Endothelial cell of umbilical vein (primary cell): ENCODE results near the gene SPATA3. TPM values are rescaled to one million over a fixed set of nuclear protein-coding genes. Genes with fewer than 3 reads are reported as not detected.

Source experiments
- BruUV-seq: library from RNA; stranded (reverse); fragments of 400-500 nt; replicated peaks from 2 replicates; lab custom pipeline; 2021; lab: Mats Ljungman, UMichigan
- CTCF ChIA-PET: fragments of 300-600, 350-600 bp; sonication (Branson Sonifier 250); formaldehyde crosslinking; loops from one replicate; lab custom pipeline; 2021; ENCODE audit warnings: antibody characterized with exemption, inconsistent platforms; lab: Charles Lee
- POLR2A ChIA-PET: fragments of 300-600, 350-600 bp; sonication (Branson Sonifier 250); formaldehyde crosslinking; loops from one replicate; lab custom pipeline; 2021; ENCODE audit warnings: antibody characterized with exemption, inconsistent platforms; lab: Charles Lee
- DNase-seq: peaks from one replicate; pipeline ENCODE4 v3.0.0-alpha.2; 2011; ENCODE audit warnings: low read depth, low spot score
- FAIRE-seq: peaks from 2 replicates; lab custom pipeline; 2011; peaks lifted over from hg19 to GRCh38; lab: Jason Lieb, UNC
- H2AFZ ChIP-seq: 2 replicates; pipeline ENCODE4 v1.6.0; 2012; ENCODE audit warnings: low read depth, low read length, control low read depth, inconsistent platforms
- H3K27ac ChIP-seq: 2 replicates; pipeline ENCODE4 v1.5.1; 2011; ENCODE audit warnings: low read depth, mild to moderate bottlenecking, control low read depth, low read length, moderate library complexity; ENCODE audit not compliant: insufficient read depth
- H3K27me3 ChIP-seq, 2 experiments: 2 replicates each; pipeline versions ENCODE4 v1.6.0 to v1.6.1; 2011; ENCODE audit warnings: low read length in 2 of 2, mixed read lengths in 1 of 2; ENCODE audit not compliant: control insufficient read depth in 2 of 2, insufficient read depth in 2 of 2
- H3K36me3 ChIP-seq, 2 experiments: 2 replicates in 1 of 2; 3 replicates in 1 of 2; pipeline ENCODE4 v1.5.1; 2011; ENCODE audit warnings: low read length in 2 of 2, mild to moderate bottlenecking in 1 of 2, moderate library complexity in 1 of 2; ENCODE audit not compliant: control insufficient read depth in 2 of 2, insufficient read depth in 2 of 2; ENCODE audit errors: extremely low read depth in 1 of 2
- H3K4me1 ChIP-seq: 3 replicates; pipeline ENCODE4 v1.5.1; 2011; ENCODE audit warnings: mild to moderate bottlenecking, low read length; ENCODE audit not compliant: control insufficient read depth, insufficient read depth; ENCODE audit errors: extremely low read depth
- H3K4me2 ChIP-seq: 2 replicates; pipeline ENCODE4 v1.6.1; 2011; ENCODE audit warnings: low read length, control low read depth, mixed read lengths; ENCODE audit not compliant: insufficient read depth
- H3K4me3 ChIP-seq, 3 experiments: fragments of 200-600 bp in 1 of 3; sonication (generic), shearing (Covaris generic) in 1 of 3; replicated peaks in 1 of 3; 2 replicates each; pipeline ENCODE4 v1.5.1; 2011 to 2016; ENCODE audit warnings: control low read depth in 3 of 3, low read length in 3 of 3, mild to moderate bottlenecking in 2 of 3, inconsistent platforms in 1 of 3, low read depth in 1 of 3, moderate library complexity in 1 of 3; ENCODE audit not compliant: insufficient read depth in 1 of 3
- H3K79me2 ChIP-seq: 2 replicates; pipeline ENCODE4 v1.6.0; 2012; ENCODE audit warnings: low read length, inconsistent platforms; ENCODE audit not compliant: control insufficient read depth, insufficient read depth
- H3K9ac ChIP-seq: replicated peaks from 2 replicates; pipeline ENCODE3; 2011; ENCODE audit warnings: low read length, control low read depth; ENCODE audit not compliant: insufficient read depth; ENCODE audit errors: extremely low read depth
- H3K9me1 ChIP-seq: replicated peaks from 3 replicates; pipeline ENCODE4 v1.6.0; 2011; ENCODE audit warnings: mild to moderate bottlenecking, low read length; ENCODE audit not compliant: control insufficient read depth, insufficient read depth; ENCODE audit errors: extremely low read depth
- H3K9me3 ChIP-seq: replicated peaks from 2 replicates; pipeline ENCODE4 v1.5.1; 2012; ENCODE audit warnings: low read length, inconsistent platforms; ENCODE audit not compliant: control insufficient read depth, insufficient read depth
- H4K20me1 ChIP-seq: replicated peaks from 2 replicates; pipeline ENCODE3; 2011; ENCODE audit warnings: mild to moderate bottlenecking, low read length; ENCODE audit not compliant: control insufficient read depth, insufficient read depth; ENCODE audit errors: extremely low read depth
- CTCF ChIP-seq, 2 donors: IDR thresholded peaks; 1 replicate in 1 of 2; 2 replicates in 1 of 2; pipeline ENCODE4 v1.5.1; 2011; ENCODE audit warnings: low read length in 2 of 2, mild to moderate bottlenecking in 2 of 2, moderate library complexity in 2 of 2, control low read depth in 1 of 2, inconsistent platforms in 1 of 2, low read depth in 1 of 2; ENCODE audit not compliant: insufficient read depth in 1 of 2; ENCODE audit errors: extremely low read depth in 1 of 2
- EZH2 ChIP-seq: IDR thresholded peaks from 2 replicates; pipeline ENCODE4 v1.6.1; 2012; ENCODE audit warnings: borderline replicate concordance, low read depth, mild to moderate bottlenecking, moderate library complexity, low read length, inconsistent platforms; ENCODE audit not compliant: severe bottlenecking
- FOS ChIP-seq: IDR thresholded peaks from 2 replicates; pipeline ENCODE4 v1.6.1; 2011; ENCODE audit warnings: mild to moderate bottlenecking, low read length, moderate library complexity, borderline replicate concordance; ENCODE audit not compliant: insufficient read depth
- GATA2 ChIP-seq: IDR thresholded peaks from 2 replicates; pipeline ENCODE4 v1.7.0; 2011; ENCODE audit warnings: low read depth, mild to moderate bottlenecking, moderate library complexity, mixed read lengths, low read length; ENCODE audit not compliant: insufficient read length, insufficient read depth
- JUN ChIP-seq: IDR thresholded peaks from 2 replicates; pipeline ENCODE4 v1.6.1; 2011; ENCODE audit warnings: borderline replicate concordance, low read depth; ENCODE audit not compliant: insufficient read length, insufficient read depth
- MYC ChIP-seq: IDR thresholded peaks from one replicate; pipeline ENCODE4 v1.6.1; 2011; ENCODE audit warnings: mild to moderate bottlenecking, low read depth, low read length
- POLR2A ChIP-seq: IDR thresholded peaks from 2 replicates; pipeline ENCODE4 v1.6.1; 2012; ENCODE audit warnings: low read depth, mild to moderate bottlenecking, control low read depth, low read length
- POLR2AphosphoS5 ChIP-seq: IDR thresholded peaks from 2 replicates; pipeline ENCODE4 v1.6.1; 2012; ENCODE audit warnings: low read depth, mild to moderate bottlenecking, control low read depth, low read length, moderate library complexity; ENCODE audit not compliant: insufficient read depth
- dilution Hi-C: fragments of 300-500 bp; cut with MboI; formaldehyde crosslinking; loops from one replicate; pipeline ENCODE4 v1.15.0; 2019; ENCODE audit warnings: low sequenced_read_pairs; ENCODE audit not compliant: extremely low pct_ligation_motif_present
- intact Hi-C: fragments of 100-400 bp; cut with micrococcal nuclease; formaldehyde crosslinking; loops from one replicate; pipeline ENCODE4 v1.10.0; 2022
- polyA plus RNA-seq, 4 experiments: library from polyadenylated mRNA; depleted of rRNA in 3 of 4; stranded (reverse) in 3 of 4; unstranded in 1 of 4; fragments of >200 nt; gene quantifications; 2 replicates each; pipeline versions ENCODE4 v1.2.1 to v1.2.3, GENCODE V29; 2011 to 2012; ENCODE audit warnings: missing spikeins in 1 of 4
- total RNA-seq: library from RNA; stranded (reverse); gene quantifications from 2 replicates; pipeline ENCODE4 v1.2.3, GENCODE V29; 2021
- TF ChIP-seq, protein P1 (sequence below): IDR thresholded peaks from 2 replicates; pipeline ENCODE4 v1.6.1; 2011; ENCODE audit not compliant: insufficient read depth, insufficient read length

The SPATA3 gene
- total and polyA plus RNA-seq, 2 donors (not counting 3 experiments of a cell fraction or from before 2014, with no cell fraction given), result not detected

GRCh38 chr2:231017231-231017598, 21.3 kb downstream of the SPATA3 start:
- no peak for DNase-seq
- Histone ChIP-seq H4K20me1 (no peaks in the 10 kb centered on the region), H3K79me2 (no peaks in the 10 kb centered on the region), H3K9me3 (no peaks in the 10 kb centered on the region), H3K27ac (no peak overlapping the region), H3K27me3 (peaks cover 2 to 6% of the 10 kb centered on the region in 2 experiments), H3K4me1 (no peaks in the 10 kb centered on the region), H3K9me1 (no peaks in the 10 kb centered on the region), H3K36me3 (no peaks in the 10 kb centered on the region), H3K4me2 (no peak overlapping the region), H3K9ac (no peak overlapping the region), H3K4me3 (no peak overlapping the region), H2AFZ (no peak overlapping the region)
- BruUV-seq, result no TSS peak
- dilution Hi-C loops (no loop called here), intact Hi-C loops (no loop called here)
- FAIRE-seq, result no peak
- CTCF ChIA-PET, result interaction anchor here (1.0 kb wide), 2 partner anchors 9 to 30 kb away, joined by 3 to 4 read pairs; no protein-coding TSS in a partner anchor
- POLR2A ChIA-PET, result no interaction called here
- TF ChIP-seq, protein P1, sequence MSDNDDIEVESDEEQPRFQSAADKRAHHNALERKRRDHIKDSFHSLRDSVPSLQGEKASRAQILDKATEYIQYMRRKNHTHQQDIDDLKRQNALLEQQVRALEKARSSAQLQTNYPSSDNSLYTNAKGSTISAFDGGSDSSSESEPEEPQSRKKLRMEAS, result no peak
- TF ChIP-seq JUN, result no peak
- no peak for TF ChIP-seq POLR2A
- no peak for TF ChIP-seq MYC
- TF ChIP-seq FOS, result no peak
- TF ChIP-seq EZH2, result no peak
- no peak for TF ChIP-seq CTCF (IDR thresholded peaks at IDR 0.05; ENCODE audit: extremely low read depth in 1 of 2, insufficient read depth in 1 of 2, low read depth in 1 of 2, low read length in 2 of 2)
- TF ChIP-seq GATA2, result no peak
- no peak for TF ChIP-seq POLR2AphosphoS5
